Epithelial cell of proximal tubule (primary cell): ENCODE data around the gene ATN1. TPM values are rescaled to one million over a fixed set of nuclear protein-coding genes. Genes with fewer than 3 reads are reported as not detected.

Experiments used
- DNase-seq: peaks from one replicate; pipeline ENCODE4 v3.0.0-alpha.2; 2011; ENCODE audit warnings: low read depth
- H3K4me3 ChIP-seq: 2 replicates; pipeline ENCODE4 v1.5.1; 2011; ENCODE audit warnings: low read depth, mild to moderate bottlenecking, low read length
- total RNA-seq: library from RNA; depleted of rRNA; stranded (reverse); fragments of >200 nt; gene quantifications from 2 replicates; pipeline ENCODE4 v1.2.3, GENCODE V29; 2015
- TF ChIP-seq, protein P1 (sequence below): conservative IDR thresholded peaks from 2 replicates; pipeline ENCODE4 v1.5.1; 2012; ENCODE audit warnings: low read depth, mild to moderate bottlenecking, low read length

Gene ATN1
- total RNA-seq, 1 donor from 2014 or later: 17.9 TPM

DNA sequence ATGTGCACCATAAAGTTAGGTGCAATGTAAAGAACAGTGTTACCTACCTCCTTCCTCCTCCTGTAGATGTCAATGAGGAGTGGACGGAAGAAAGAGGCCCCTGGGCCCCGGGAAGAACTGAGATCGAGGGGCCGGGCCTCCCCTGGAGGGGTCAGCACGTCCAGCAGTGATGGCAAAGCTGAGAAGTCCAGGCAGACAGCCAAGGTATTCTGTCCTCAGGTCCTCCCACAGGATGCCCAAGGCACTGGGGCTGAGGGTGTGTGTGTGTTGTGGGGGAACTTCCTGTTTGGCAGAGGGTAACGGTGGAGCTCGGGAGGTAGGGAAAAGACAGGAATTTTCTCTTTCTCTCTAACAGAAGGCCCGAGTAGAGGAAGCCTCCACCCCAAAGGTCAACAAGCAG is 6.4 kb downstream of the ATN1 start:
- H3K4me3 ChIP-seq: no peak overlapping the region
- no peak for DNase-seq
- TF ChIP-seq, protein P1, sequence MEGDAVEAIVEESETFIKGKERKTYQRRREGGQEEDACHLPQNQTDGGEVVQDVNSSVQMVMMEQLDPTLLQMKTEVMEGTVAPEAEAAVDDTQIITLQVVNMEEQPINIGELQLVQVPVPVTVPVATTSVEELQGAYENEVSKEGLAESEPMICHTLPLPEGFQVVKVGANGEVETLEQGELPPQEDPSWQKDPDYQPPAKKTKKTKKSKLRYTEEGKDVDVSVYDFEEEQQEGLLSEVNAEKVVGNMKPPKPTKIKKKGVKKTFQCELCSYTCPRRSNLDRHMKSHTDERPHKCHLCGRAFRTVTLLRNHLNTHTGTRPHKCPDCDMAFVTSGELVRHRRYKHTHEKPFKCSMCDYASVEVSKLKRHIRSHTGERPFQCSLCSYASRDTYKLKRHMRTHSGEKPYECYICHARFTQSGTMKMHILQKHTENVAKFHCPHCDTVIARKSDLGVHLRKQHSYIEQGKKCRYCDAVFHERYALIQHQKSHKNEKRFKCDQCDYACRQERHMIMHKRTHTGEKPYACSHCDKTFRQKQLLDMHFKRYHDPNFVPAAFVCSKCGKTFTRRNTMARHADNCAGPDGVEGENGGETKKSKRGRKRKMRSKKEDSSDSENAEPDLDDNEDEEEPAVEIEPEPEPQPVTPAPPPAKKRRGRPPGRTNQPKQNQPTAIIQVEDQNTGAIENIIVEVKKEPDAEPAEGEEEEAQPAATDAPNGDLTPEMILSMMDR: no peak

DNA sequence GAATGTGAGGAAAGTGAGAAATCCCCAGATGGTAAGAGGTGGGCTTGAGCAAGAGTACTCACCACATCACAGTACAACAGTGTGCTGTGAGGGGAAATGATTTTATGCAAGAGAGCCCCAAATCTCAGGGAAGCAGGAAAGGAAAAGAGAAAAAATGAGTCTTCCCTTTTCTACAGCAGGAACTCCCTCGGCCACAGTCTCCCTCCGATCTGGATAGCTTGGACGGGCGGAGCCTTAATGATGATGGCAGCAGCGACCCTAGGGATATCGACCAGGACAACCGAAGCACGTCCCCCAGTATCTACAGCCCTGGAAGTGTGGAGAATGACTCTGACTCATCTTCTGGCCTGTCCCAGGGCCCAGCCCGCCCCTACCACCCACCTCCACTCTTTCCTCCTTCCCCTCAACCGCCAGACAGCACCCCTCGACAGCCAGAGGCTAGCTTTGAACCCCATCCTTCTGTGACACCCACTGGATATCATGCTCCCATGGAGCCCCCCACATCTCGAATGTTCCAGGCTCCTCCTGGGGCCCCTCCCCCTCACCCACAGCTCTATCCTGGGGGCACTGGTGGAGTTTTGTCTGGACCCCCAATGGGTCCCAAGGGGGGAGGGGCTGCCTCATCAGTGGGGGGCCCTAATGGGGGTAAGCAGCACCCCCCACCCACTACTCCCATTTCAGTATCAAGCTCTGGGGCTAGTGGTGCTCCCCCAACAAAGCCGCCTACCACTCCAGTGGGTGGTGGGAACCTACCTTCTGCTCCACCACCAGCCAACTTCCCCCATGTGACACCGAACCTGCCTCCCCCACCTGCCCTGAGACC is 7.8 kb downstream of the ATN1 start:
- TF ChIP-seq, protein P1: no peak
- H3K4me3 ChIP-seq: no peak overlapping the region
- no peak for DNase-seq

- DNase-seq: no peak
- no peak overlapping the region for H3K4me3 ChIP-seq
- TF ChIP-seq, protein P1: no peak
Observed at GRCh38 chr12:6936194-6936635, 8.5 kb downstream of the ATN1 start.

DNA sequence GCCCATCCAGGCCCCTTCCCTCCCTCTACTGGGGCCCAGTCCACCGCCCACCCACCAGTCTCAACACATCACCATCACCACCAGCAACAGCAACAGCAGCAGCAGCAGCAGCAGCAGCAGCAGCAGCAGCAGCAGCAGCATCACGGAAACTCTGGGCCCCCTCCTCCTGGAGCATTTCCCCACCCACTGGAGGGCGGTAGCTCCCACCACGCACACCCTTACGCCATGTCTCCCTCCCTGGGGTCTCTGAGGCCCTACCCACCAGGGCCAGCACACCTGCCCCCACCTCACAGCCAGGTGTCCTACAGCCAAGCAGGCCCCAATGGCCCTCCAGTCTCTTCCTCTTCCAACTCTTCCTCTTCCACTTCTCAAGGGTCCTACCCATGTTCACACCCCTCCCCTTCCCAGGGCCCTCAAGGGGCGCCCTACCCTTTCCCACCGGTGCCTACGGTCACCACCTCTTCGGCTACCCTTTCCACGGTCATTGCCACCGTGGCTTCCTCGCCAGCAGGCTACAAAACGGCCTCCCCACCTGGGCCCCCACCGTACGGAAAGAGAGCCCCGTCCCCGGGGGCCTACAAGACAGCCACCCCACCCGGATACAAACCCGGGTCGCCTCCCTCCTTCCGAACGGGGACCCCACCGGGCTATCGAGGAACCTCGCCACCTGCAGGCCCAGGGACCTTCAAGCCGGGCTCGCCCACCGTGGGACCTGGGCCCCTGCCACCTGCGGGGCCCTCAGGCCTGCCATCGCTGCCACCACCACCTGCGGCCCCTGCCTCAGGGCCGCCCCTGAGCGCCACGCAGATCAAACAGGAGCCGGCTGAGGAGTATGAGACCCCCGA is 9.1 kb downstream of the ATN1 start:
- peak overlapping the region; percentile 68 for H3K4me3 ChIP-seq
- DNase-seq: no peak

DNA sequence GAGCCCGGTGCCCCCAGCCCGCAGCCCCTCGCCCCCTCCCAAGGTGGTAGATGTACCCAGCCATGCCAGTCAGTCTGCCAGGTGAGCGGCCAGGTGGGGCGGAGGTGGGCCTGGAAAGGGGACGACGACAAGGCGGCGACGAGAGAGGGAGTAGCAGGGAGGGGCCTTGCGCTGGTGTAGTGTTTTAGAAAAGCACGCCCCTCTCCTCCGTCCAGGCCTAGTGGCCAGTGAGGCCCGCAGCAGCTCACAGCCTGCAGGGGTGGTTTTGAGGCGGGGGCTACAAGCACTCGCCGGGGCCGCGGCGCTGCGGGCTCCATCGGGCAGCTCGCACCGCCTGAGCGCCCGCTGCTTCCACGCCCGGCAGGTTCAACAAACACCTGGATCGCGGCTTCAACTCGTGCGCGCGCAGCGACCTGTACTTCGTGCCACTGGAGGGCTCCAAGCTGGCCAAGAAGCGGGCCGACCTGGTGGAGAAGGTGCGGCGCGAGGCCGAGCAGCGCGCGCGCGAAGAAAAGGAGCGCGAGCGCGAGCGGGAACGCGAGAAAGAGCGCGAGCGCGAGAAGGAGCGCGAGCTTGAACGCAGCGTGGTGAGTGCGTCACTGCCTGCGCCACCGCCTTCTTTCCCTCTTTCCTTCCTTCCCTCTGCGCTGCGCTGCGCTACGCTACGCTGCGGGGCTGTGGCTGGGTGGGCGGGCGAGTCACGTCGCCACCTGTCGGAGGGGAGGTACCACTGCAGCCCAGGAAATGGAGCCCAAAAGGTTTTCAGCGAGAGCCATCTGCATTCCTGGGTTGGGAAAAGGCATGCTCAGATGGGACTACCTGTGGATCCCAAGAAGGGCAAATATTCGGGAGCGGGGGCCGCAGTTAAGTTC is 10.0 kb downstream of the ATN1 start:
- TF ChIP-seq, protein P1: peak; percentile 85
- peak overlapping the region; percentile 68 for H3K4me3 ChIP-seq
- DNase-seq: no peak

More for the DNA sequence above, 9.1 kb downstream of the ATN1 start:
- TF ChIP-seq, protein P1: no peak
